ENCODE measurements around the gene SUN1. TPM values are rescaled to one million over a fixed set of nuclear protein-coding genes. Genes with fewer than 3 reads are reported as not detected.

The SUN1 gene
- total and polyA plus RNA-seq, 9 of the 15 experiments (the other 6 are each of a cell fraction or from before 2014, with no cell fraction given): 36.8 to 132 (median 62.3) TPM

- TF ChIP-seq CTCF (IDR thresholded peaks at IDR 0.05 in 2 of 3, conservative IDR thresholded peaks at IDR 0.05 in 1 of 3; ENCODE audit: insufficient read depth in 2 of 3, low read depth in 1 of 3, low read length in 3 of 3): peak in 2 of 3 experiments; percentile 30 to 36; a peak in 3 of 6 replicates
- TF ChIP-seq HNRNPL (IDR thresholded peaks at IDR 0.05; ENCODE audit: low read depth, low read length): peak; percentile 74; the same call in 1 of the 2 replicates
- peak; percentile 90 for TF ChIP-seq ATF6 (CRISPR knock-in tag; IDR thresholded peaks at IDR 0.05)
- TF ChIP-seq CGGBP1 (CRISPR knock-in tag; IDR thresholded peaks at IDR 0.05): 0 out of 2 replicates have a peak, but pooled peaks have one; percentile 50
- TF ChIP-seq ZNF217 (CRISPR knock-in tag; IDR thresholded peaks at IDR 0.05): no peak
- TF ChIP-seq CXXC5 (CRISPR knock-in tag; IDR thresholded peaks at IDR 0.05): peak; percentile 99
- no peak for TF ChIP-seq KLF10 (CRISPR knock-in tag; IDR thresholded peaks at IDR 0.05)
- peak; percentile 84 for TF ChIP-seq EP400 (IDR thresholded peaks at IDR 0.05)
- TF ChIP-seq ZNF395 (CRISPR knock-in tag; IDR thresholded peaks at IDR 0.05): peak; percentile 93
- TF ChIP-seq ZSCAN29 (IDR thresholded peaks at IDR 0.05): no peak; the same call in 1 of the 2 replicates
- TF ChIP-seq HSF4 (CRISPR knock-in tag; IDR thresholded peaks at IDR 0.05; ENCODE audit: borderline replicate concordance): peak; percentile 57; the same call in 1 of the 2 replicates
- peak; percentile 77; the same call in 1 of the 2 replicates for TF ChIP-seq ZFP91 (CRISPR knock-in tag; IDR thresholded peaks at IDR 0.05)
- peak; percentile 71 for TF ChIP-seq AFF4 (CRISPR knock-in tag; IDR thresholded peaks at IDR 0.05)
- peak; percentile 87 for TF ChIP-seq CREB1 (IDR thresholded peaks at IDR 0.05)
- TF ChIP-seq CREB1 (CRISPR knock-in tag; IDR thresholded peaks at IDR 0.05): peak; percentile 87
Observed at GRCh38 chr7:876077-876971, 44.0 kb downstream of the SUN1 start, which contains the start of gene GET4 (continued).
